Activated CD8-positive, alpha-beta T cell treated with anti-CD3 and anti-CD28 coated beads, Interleukin-2, amount 10 ng/mL, durations not matched to agents 7 days and 5 days (primary cell): ENCODE results near the gene EMP2. TPM values are rescaled to one million over a fixed set of nuclear protein-coding genes. Genes with fewer than 3 reads are reported as not detected.

Source experiments
- ATAC-seq: fragments of 150-1000 bp; cut with Tn5 transposase; one replicate; pipeline ENCODE4 v1.10.0; 2021; ENCODE audit warnings: moderate library complexity
- CTCF ChIA-PET: fragments of 350-600 bp; sonication (Branson Sonifier 250); formaldehyde crosslinking; loops from one replicate; lab custom pipeline; 2021; ENCODE audit warnings: antibody characterized with exemption; lab: Charles Lee
- POLR2A ChIA-PET: fragments of 350-600 bp; sonication (Branson Sonifier 250); formaldehyde crosslinking; loops from one replicate; lab custom pipeline; 2021; ENCODE audit warnings: antibody characterized with exemption; lab: Charles Lee
- DNase-seq: peaks from one replicate; pipeline ENCODE4 v3.0.0-alpha.2; 2020
- H3K27ac Mint-ChIP-seq: one replicate; pipeline ENCODE4 v1.8.0; 2021; ENCODE audit warnings: mild to moderate bottlenecking, mixed read lengths
- H3K27me3 Mint-ChIP-seq: one replicate; pipeline ENCODE4 v1.8.0; 2021; ENCODE audit warnings: low read depth, mixed read lengths
- H3K36me3 Mint-ChIP-seq: one replicate; pipeline ENCODE4 v1.8.0; 2021; ENCODE audit warnings: low read depth, mixed read lengths
- H3K4me1 Mint-ChIP-seq: one replicate; pipeline ENCODE4 v1.8.0; 2021; ENCODE audit warnings: low read depth, mixed read lengths
- H3K4me3 Mint-ChIP-seq: one replicate; pipeline ENCODE4 v1.8.0; 2021; ENCODE audit warnings: mild to moderate bottlenecking, mixed read lengths
- H3K9me3 Mint-ChIP-seq: one replicate; pipeline ENCODE4 v1.8.0; 2022; ENCODE audit warnings: mixed read lengths; ENCODE audit not compliant: insufficient read depth
- total RNA-seq, 2 experiments: library from RNA; stranded (reverse); gene quantifications; one replicate each; pipeline ENCODE4 v1.2.3, GENCODE V29; 2021

EMP2 gene
- total RNA-seq, 2 experiments from 2014 or later = not detected

GRCh38 chr16:10521681-10522274 is 58.6 kb downstream of the EMP2 start:
- POLR2A ChIA-PET = no interaction called here
- Mint-ChIP-seq H3K27me3 (no peaks in the 10 kb centered on the region), H3K4me1 (no peaks in the 10 kb centered on the region), H3K4me3 (no peak overlapping the region), H3K9me3 (no peaks in the 10 kb centered on the region), H3K36me3 (no peaks in the 10 kb centered on the region), H3K27ac (no peak overlapping the region)
- ATAC-seq = peak; percentile 69
- CTCF ChIA-PET = interaction anchor here (0.6 to 2.1 kb wide), 12 partner anchors 9 to 400 kb away, joined by 3 to 13 read pairs (median 4); no protein-coding TSS in a partner anchor
- peak; percentile 61 for DNase-seq

GRCh38 chr16:10520869-10521578 is 59.4 kb downstream of the EMP2 start:
- Mint-ChIP-seq H3K4me3 (no peak overlapping the region), H3K4me1 (no peaks in the 10 kb centered on the region), H3K9me3 (no peaks in the 10 kb centered on the region), H3K36me3 (no peaks in the 10 kb centered on the region), H3K27ac (no peak overlapping the region), H3K27me3 (no peaks in the 10 kb centered on the region)
- ChIA-PET POLR2A (no interaction called here), CTCF (interaction anchor here (0.6 to 2.1 kb wide), 12 partner anchors 9 to 400 kb away, joined by 3 to 13 read pairs (median 4); partner anchors contain the start of gene NUBP1)
- DNase-seq = no peak
- no peak for ATAC-seq

- no peaks in the 10 kb centered on the region for H3K27me3 Mint-ChIP-seq
- no peaks in the 10 kb centered on the region for H3K4me1 Mint-ChIP-seq
- ChIA-PET POLR2A (no interaction called here), CTCF (interaction anchor here (1.2 to 2.1 kb wide), 6 partner anchors 10 to 216 kb away, joined by 3 to 13 read pairs (median 5); no protein-coding TSS in a partner anchor)
- H3K4me3 Mint-ChIP-seq = no peak overlapping the region
- ATAC-seq (no peak), DNase-seq (no peak)
- H3K36me3 Mint-ChIP-seq = no peaks in the 10 kb centered on the region
- no peaks in the 10 kb centered on the region for H3K9me3 Mint-ChIP-seq
- H3K27ac Mint-ChIP-seq = peak overlapping the region; percentile 20
Observed at GRCh38 chr16:10519929-10520868, 60.2 kb downstream of the EMP2 start.

- ChIA-PET CTCF (interaction anchor here (1.9 kb wide), 1 partner anchor 217 kb away, joined by 5 read pairs; no protein-coding TSS in a partner anchor), POLR2A (no interaction called here)
- Mint-ChIP-seq H3K27me3 (no peaks in the 10 kb centered on the region), H3K27ac (no peak overlapping the region), H3K4me3 (no peak overlapping the region), H3K36me3 (no peaks in the 10 kb centered on the region), H3K9me3 (no peaks in the 10 kb centered on the region), H3K4me1 (no peaks in the 10 kb centered on the region)
- DNase-seq (no peak), ATAC-seq (no peak)
Observed at GRCh38 chr16:10519297-10519696, 61.1 kb downstream of the EMP2 start.

GRCh38 chr16:10518479-10519041 is 61.8 kb downstream of the EMP2 start:
- POLR2A ChIA-PET = no interaction called here
- no peaks in the 10 kb centered on the region for H3K9me3 Mint-ChIP-seq
- DNase-seq (no peak), ATAC-seq (no peak)
- H3K36me3 Mint-ChIP-seq = no peaks in the 10 kb centered on the region
- CTCF ChIA-PET = interaction anchor here (1.9 kb wide), 1 partner anchor 218 kb away, joined by 5 read pairs; no protein-coding TSS in a partner anchor
- no peak overlapping the region for H3K4me3 Mint-ChIP-seq
- H3K27me3 Mint-ChIP-seq = peaks cover 5% of the 10 kb centered on the region
- H3K27ac Mint-ChIP-seq = no peak overlapping the region
- no peaks in the 10 kb centered on the region for H3K4me1 Mint-ChIP-seq

GRCh38 chr16:10517868-10518267 is 62.5 kb downstream of the EMP2 start:
- ChIA-PET CTCF (interaction anchor here (8.9 kb wide), 1 partner anchor 220 kb away, joined by 112 read pairs; no protein-coding TSS in a partner anchor), POLR2A (no interaction called here)
- no peak for DNase-seq
- Mint-ChIP-seq H3K9me3 (no peaks in the 10 kb centered on the region), H3K27ac (no peak overlapping the region), H3K27me3 (peaks cover 5% of the 10 kb centered on the region), H3K4me3 (no peak overlapping the region), H3K4me1 (no peaks in the 10 kb centered on the region), H3K36me3 (no peaks in the 10 kb centered on the region)
- ATAC-seq = no peak

- Mint-ChIP-seq H3K36me3 (no peaks in the 10 kb centered on the region), H3K9me3 (no peaks in the 10 kb centered on the region), H3K4me1 (no peaks in the 10 kb centered on the region), H3K27me3 (peaks cover 5% of the 10 kb centered on the region), H3K27ac (no peak overlapping the region), H3K4me3 (no peak overlapping the region)
- ChIA-PET CTCF (interaction anchor here (0.6 to 8.9 kb wide), 33 partner anchors 9 to 423 kb away, joined by 3 to 112 read pairs (median 4); partner anchors contain the start of gene NUBP1), POLR2A (no interaction called here)
- DNase-seq = peak; percentile 65
- ATAC-seq = no peak
Observed at GRCh38 chr16:10514369-10515055, 65.9 kb downstream of the EMP2 start.

GRCh38 chr16:10511829-10512228 is 68.6 kb downstream of the EMP2 start:
- Mint-ChIP-seq H3K36me3 (no peaks in the 10 kb centered on the region), H3K4me1 (no peaks in the 10 kb centered on the region), H3K27me3 (peaks cover 8% of the 10 kb centered on the region), H3K9me3 (no peaks in the 10 kb centered on the region), H3K27ac (no peak overlapping the region), H3K4me3 (no peak overlapping the region)
- ChIA-PET CTCF (interaction anchor here (0.6 to 8.9 kb wide), 4 partner anchors 194 to 255 kb away, joined by 3 to 112 read pairs (median 40); no protein-coding TSS in a partner anchor), POLR2A (no interaction called here)
- ATAC-seq (no peak), DNase-seq (no peak)

- Mint-ChIP-seq H3K27me3 (peaks cover 8% of the 10 kb centered on the region), H3K9me3 (no peaks in the 10 kb centered on the region), H3K27ac (no peak overlapping the region), H3K36me3 (no peaks in the 10 kb centered on the region), H3K4me1 (no peaks in the 10 kb centered on the region), H3K4me3 (no peak overlapping the region)
- ChIA-PET POLR2A (no interaction called here), CTCF (interaction anchor here (1.2 to 8.9 kb wide), 11 partner anchors 29 to 259 kb away, joined by 3 to 112 read pairs (median 5); no protein-coding TSS in a partner anchor)
- ATAC-seq (no peak), DNase-seq (no peak)
Observed at GRCh38 chr16:10510279-10510678, 70.1 kb downstream of the EMP2 start.

- CTCF ChIA-PET = interaction anchor here (1.0 to 8.9 kb wide), 14 partner anchors 12 to 259 kb away, joined by 3 to 112 read pairs (median 4); no protein-coding TSS in a partner anchor
- H3K27me3 Mint-ChIP-seq = peaks cover 8% of the 10 kb centered on the region
- H3K4me1 Mint-ChIP-seq = no peaks in the 10 kb centered on the region
- DNase-seq = peak; percentile 78
- ATAC-seq = peak; percentile 92
- no peak overlapping the region for H3K4me3 Mint-ChIP-seq
- no peaks in the 10 kb centered on the region for H3K9me3 Mint-ChIP-seq
- H3K27ac Mint-ChIP-seq = no peak overlapping the region
- POLR2A ChIA-PET = no interaction called here
- no peaks in the 10 kb centered on the region for H3K36me3 Mint-ChIP-seq
Observed at GRCh38 chr16:10509534-10510025, 70.8 kb downstream of the EMP2 start.
